ENCODE data around the gene NEMP1.

GRCh38 chr12:57118711-57119271 is 40.2 kb upstream of the NEMP1 start:
- TF ChIP-seq CTCF (conservative IDR thresholded peaks at IDR 0.05; ENCODE audit: low read length) (no peak), EZH2phosphoT487 (IDR thresholded peaks at IDR 0.05; ENCODE audit: borderline replicate concordance) (no peak)
